IMR-90 (cell line): ENCODE measurements around the gene INPP5D.

Experiments used
- BHLHE40 ChIP-seq: fragments of 150-350 bp; IDR thresholded peaks from 2 replicates; pipeline ENCODE4 v1.6.1; 2016; ENCODE audit warnings: mild to moderate bottlenecking, low read depth, low read length
- CEBPB ChIP-seq: IDR thresholded peaks from 2 replicates; pipeline ENCODE4 v1.6.1; 2012; ENCODE audit warnings: low read depth, low read length, improper control_type of control experiment
- CHD1 ChIP-seq: IDR thresholded peaks from 2 replicates; pipeline ENCODE4 v1.6.1; 2012; ENCODE audit warnings: low read depth, low read length, improper control_type of control experiment
- CTCF ChIP-seq: conservative IDR thresholded peaks from 2 replicates; pipeline ENCODE4 v1.5.1; 2012; ENCODE audit warnings: mild to moderate bottlenecking, low read depth, low read length, improper control_type of control experiment
- ELK1 ChIP-seq: fragments of 150-350 bp; IDR thresholded peaks from 2 replicates; pipeline ENCODE4 v1.6.1; 2016; ENCODE audit warnings: low read depth, mild to moderate bottlenecking, low read length, moderate library complexity, borderline replicate concordance
- FOS ChIP-seq: fragments of 150-350 bp; IDR thresholded peaks from 2 replicates; pipeline ENCODE4 v1.6.1; 2016; ENCODE audit warnings: low read depth, low read length
- MXI1 ChIP-seq: IDR thresholded peaks from 2 replicates; pipeline ENCODE4 v1.6.1; 2012; ENCODE audit warnings: low read depth, mild to moderate bottlenecking, low read length, moderate library complexity, borderline replicate concordance
- NFE2L2 ChIP-seq: fragments of 150-350 bp; IDR thresholded peaks from 2 replicates; pipeline ENCODE4 v1.6.1; 2016; ENCODE audit warnings: low read depth, mild to moderate bottlenecking, low read length
- POLR2A ChIP-seq: IDR thresholded peaks from 2 replicates; pipeline ENCODE4 v1.6.1; 2012; ENCODE audit warnings: mild to moderate bottlenecking, low read depth, low read length
- RAD21 ChIP-seq: IDR thresholded peaks from 2 replicates; pipeline ENCODE4 v1.6.1; 2012; ENCODE audit warnings: low read length, improper control_type of control experiment
- RCOR1 ChIP-seq: IDR thresholded peaks from 2 replicates; pipeline ENCODE4 v1.6.1; 2012; ENCODE audit warnings: mild to moderate bottlenecking, low read length, improper control_type of control experiment; ENCODE audit not compliant: insufficient replicate concordance
- RFX5 ChIP-seq: IDR thresholded peaks from 2 replicates; pipeline ENCODE4 v1.8.0; 2012; ENCODE audit warnings: low read depth, mild to moderate bottlenecking, low read length, moderate library complexity
- SMC3 ChIP-seq: fragments of 150-350 bp; IDR thresholded peaks from 2 replicates; pipeline ENCODE4 v1.6.1; 2016; ENCODE audit warnings: low read depth, mild to moderate bottlenecking, antibody characterized with exemption, low read length, moderate library complexity
- USF2 ChIP-seq: fragments of 150-350 bp; IDR thresholded peaks from 2 replicates; pipeline ENCODE4 v1.6.1; 2017; ENCODE audit warnings: mild to moderate bottlenecking, antibody characterized with exemption, low read length, low read depth

- no peak for TF ChIP-seq POLR2A
- TF ChIP-seq CTCF = no peak
- no peak for TF ChIP-seq BHLHE40
- TF ChIP-seq RAD21 = no peak
- no peak for TF ChIP-seq ELK1
- TF ChIP-seq RFX5 = no peak
- no peak for TF ChIP-seq USF2
- TF ChIP-seq MXI1 = no peak
- TF ChIP-seq SMC3 = no peak
- no peak for TF ChIP-seq CHD1
- no peak for TF ChIP-seq NFE2L2
- no peak for TF ChIP-seq RCOR1
- TF ChIP-seq FOS = no peak
- TF ChIP-seq CEBPB = no peak
These were observed 398 bp downstream of the INPP5D start for GRCh38 chr2:233060501-233060979.
